ENCODE results near the gene TSPAN9. TPM values are rescaled to one million over a fixed set of nuclear protein-coding genes. Genes with fewer than 3 reads are reported as not detected.

The TSPAN9 gene
- total RNA-seq, 2 donors from 2014 or later, result 39.5 to 50.2 TPM

GRCh38 chr12:3320881-3321509, 243.8 kb downstream of the TSPAN9 start:
- H3K36me3 ChIP-seq, result no peaks in the 10 kb centered on the region
- ATAC-seq (ENCODE audit: insufficient number of reproducible peaks, low FRiP score, low read depth), result no peak
- H3K9me3 ChIP-seq, result no peaks in the 10 kb centered on the region

GRCh38 chr12:3321881-3322280, 244.7 kb downstream of the TSPAN9 start:
- Histone ChIP-seq H3K9me3 (no peaks in the 10 kb centered on the region), H3K36me3 (no peaks in the 10 kb centered on the region), H3K4me3 (no peak overlapping the region), H3K4me1 (ENCODE audit: control insufficient read depth in 1 of 2, low read depth in 2 of 2) (no peaks in the 10 kb centered on the region), H3K27me3 (replicated peaks; ENCODE audit: insufficient read depth) (no peaks in the 10 kb centered on the region), H3K27ac (no peak overlapping the region)
- no peak for TF ChIP-seq CTCF (IDR thresholded peaks at IDR 0.05)
- DNase-seq (ENCODE audit: low spot score) (no peak), ATAC-seq (ENCODE audit: insufficient number of reproducible peaks, low FRiP score, low read depth) (no peak)

More at GRCh38 chr12:3320881-3321509, 243.8 kb downstream of the TSPAN9 start:
- no peak for TF ChIP-seq CTCF (IDR thresholded peaks at IDR 0.05)
- no peaks in the 10 kb centered on the region for H3K27me3 ChIP-seq (replicated peaks; ENCODE audit: insufficient read depth)
- no peak overlapping the region for H3K4me3 ChIP-seq
- no peak for DNase-seq (ENCODE audit: low spot score)
- no peak overlapping the region for H3K27ac ChIP-seq
- no peaks in the 10 kb centered on the region for H3K4me1 ChIP-seq (ENCODE audit: control insufficient read depth in 1 of 2, low read depth in 2 of 2)

DNA sequence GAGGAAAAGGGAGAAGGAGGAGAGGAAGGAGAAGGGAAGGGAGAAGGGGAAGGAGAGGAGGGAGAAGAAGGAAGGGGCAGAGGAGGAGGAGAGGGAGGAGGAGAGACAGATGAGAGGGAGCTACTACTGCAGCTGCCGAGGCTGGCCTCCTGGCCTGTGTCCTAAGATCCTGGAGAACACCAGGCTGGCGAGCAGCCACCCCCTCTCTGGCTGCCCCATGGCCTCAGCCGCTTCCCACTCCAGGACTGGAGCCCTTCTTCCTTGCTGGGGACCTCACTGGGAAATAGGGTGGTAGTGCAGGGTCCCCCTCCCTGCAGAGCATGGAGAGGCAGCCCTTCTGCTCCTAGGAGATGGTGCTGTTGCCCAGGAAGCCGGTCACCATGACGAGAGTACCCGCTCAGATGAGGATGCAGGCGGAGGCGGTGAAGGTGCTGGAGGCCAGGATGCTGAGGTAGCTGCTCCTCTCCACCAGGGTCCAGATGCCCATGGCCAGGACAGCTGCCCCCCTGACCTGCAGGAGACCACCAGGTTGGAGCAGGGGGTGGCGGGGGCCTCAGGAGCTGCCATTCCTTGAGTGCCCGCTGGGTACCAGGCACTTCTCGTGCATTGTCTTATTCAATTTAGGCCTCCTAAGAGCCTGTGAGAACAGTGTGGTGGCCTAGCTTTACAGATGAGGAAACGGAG, 246.0 kb downstream of the TSPAN9 start:
- no peak for TF ChIP-seq CTCF (IDR thresholded peaks at IDR 0.05)
- ATAC-seq (ENCODE audit: insufficient number of reproducible peaks, low FRiP score, low read depth), result no peak

GRCh38 chr12:3325736-3326135, 248.6 kb downstream of the TSPAN9 start:
- no peak overlapping the region for H3K4me3 ChIP-seq
- H3K27ac ChIP-seq, result no peak overlapping the region
- ATAC-seq (ENCODE audit: insufficient number of reproducible peaks, low FRiP score, low read depth) (no peak), DNase-seq (ENCODE audit: low spot score) (no peak)
- H3K27me3 ChIP-seq (replicated peaks; ENCODE audit: insufficient read depth), result no peaks in the 10 kb centered on the region
- no peak for TF ChIP-seq CTCF (IDR thresholded peaks at IDR 0.05)
- H3K9me3 ChIP-seq, result no peaks in the 10 kb centered on the region
- no peaks in the 10 kb centered on the region for H3K36me3 ChIP-seq
- no peaks in the 10 kb centered on the region for H3K4me1 ChIP-seq (ENCODE audit: control insufficient read depth in 1 of 2, low read depth in 2 of 2)

More for the DNA sequence above, 246.0 kb downstream of the TSPAN9 start:
- no peaks in the 10 kb centered on the region for H3K9me3 ChIP-seq
- H3K36me3 ChIP-seq, result no peaks in the 10 kb centered on the region
- no peaks in the 10 kb centered on the region for H3K4me1 ChIP-seq (ENCODE audit: control insufficient read depth in 1 of 2, low read depth in 2 of 2)
- no peak overlapping the region for H3K4me3 ChIP-seq
- H3K27me3 ChIP-seq (replicated peaks; ENCODE audit: insufficient read depth), result no peaks in the 10 kb centered on the region
- DNase-seq (ENCODE audit: low spot score), result no peak
- H3K27ac ChIP-seq, result no peak overlapping the region

DNA sequence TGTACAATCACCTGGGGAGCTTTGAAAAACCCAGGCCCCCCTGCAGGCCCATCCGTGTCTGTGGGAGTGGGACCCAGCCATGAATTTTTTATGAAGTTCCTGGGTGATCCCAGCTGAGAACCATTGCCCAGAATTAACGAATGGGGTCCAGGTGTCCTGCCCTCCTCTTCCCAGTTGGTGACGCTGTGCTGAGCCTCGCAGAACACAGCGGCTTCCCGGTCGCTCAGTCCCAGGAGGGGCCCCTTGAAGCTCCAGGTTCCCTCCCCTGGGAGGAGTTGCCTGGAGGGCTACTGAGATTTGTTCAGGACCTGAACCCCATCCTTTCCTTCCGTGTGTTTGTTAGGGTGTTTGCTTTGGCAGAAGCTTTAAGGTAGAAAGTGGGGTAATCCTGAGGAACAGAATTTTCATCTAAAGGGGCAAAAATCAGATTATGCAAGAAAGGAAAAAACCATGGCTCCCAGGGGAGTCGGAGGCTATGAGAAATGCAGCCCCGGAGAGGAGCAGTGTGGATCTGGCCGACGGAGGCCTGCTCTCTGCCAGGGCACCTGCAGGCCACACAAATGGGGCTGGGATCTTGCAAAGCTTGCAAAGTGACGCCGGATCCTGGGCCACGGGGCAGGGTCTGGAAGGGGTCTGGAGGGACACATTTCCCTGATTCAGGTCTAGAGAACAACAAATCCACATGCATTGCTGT, 249.1 kb downstream of the TSPAN9 start:
- DNase-seq (ENCODE audit: low spot score), result no peak
- no peak overlapping the region for H3K27ac ChIP-seq
- no peak for TF ChIP-seq CTCF (IDR thresholded peaks at IDR 0.05)

More for the DNA sequence above, 249.1 kb downstream of the TSPAN9 start:
- H3K9me3 ChIP-seq, result no peaks in the 10 kb centered on the region
- no peaks in the 10 kb centered on the region for H3K27me3 ChIP-seq (replicated peaks; ENCODE audit: insufficient read depth)
- H3K36me3 ChIP-seq, result no peaks in the 10 kb centered on the region
- H3K4me1 ChIP-seq (ENCODE audit: control insufficient read depth in 1 of 2, low read depth in 2 of 2), result no peaks in the 10 kb centered on the region
- H3K4me3 ChIP-seq, result no peak overlapping the region
- no peak for ATAC-seq (ENCODE audit: insufficient number of reproducible peaks, low FRiP score, low read depth)

All from thoracic aorta (tissue), 2 donors.